GM18511 (cell line): ENCODE results near the gene ACTN4.

Experiments
- ATAC-seq: cut with Tn5 transposase; IDR thresholded peaks from one replicate; pipeline ENCODE4 v1.9.1; 2021; ENCODE audit warnings: mild to moderate bottlenecking, moderate library complexity; ENCODE audit not compliant: unreplicated experiment

ACTN4 gene

GRCh38 chr19:38660724-38661123 lies 13.3 kb downstream of the ACTN4 start:
- no peak for ATAC-seq

- ATAC-seq, result no peak
These were observed 13.7 kb downstream of the ACTN4 start for GRCh38 chr19:38661136-38661535.

GRCh38 chr19:38661996-38662395 lies 14.5 kb downstream of the ACTN4 start:
- ATAC-seq, result no peak

- no peak for ATAC-seq
These were observed 15.2 kb downstream of the ACTN4 start for GRCh38 chr19:38662537-38663155.

GRCh38 chr19:38663156-38663651 lies 15.8 kb downstream of the ACTN4 start:
- no peak for ATAC-seq

GRCh38 chr19:38663957-38664502 lies 16.6 kb downstream of the ACTN4 start:
- no peak for ATAC-seq

GRCh38 chr19:38664503-38665211 lies 17.2 kb downstream of the ACTN4 start:
- no peak for ATAC-seq

- ATAC-seq, result no peak
These were observed 17.9 kb downstream of the ACTN4 start for GRCh38 chr19:38665219-38665931.

- no peak for ATAC-seq
These were observed 18.7 kb downstream of the ACTN4 start for GRCh38 chr19:38665950-38666662.

GRCh38 chr19:38666663-38667511 lies 19.4 kb downstream of the ACTN4 start:
- no peak for ATAC-seq

GRCh38 chr19:38667661-38668171 lies 20.3 kb downstream of the ACTN4 start:
- ATAC-seq, result no peak

GRCh38 chr19:38669552-38669951 lies 22.1 kb downstream of the ACTN4 start:
- ATAC-seq, result no peak

- ATAC-seq, result no peak
These were observed 23.5 kb downstream of the ACTN4 start for GRCh38 chr19:38670921-38671398.

GRCh38 chr19:38671654-38672053 lies 24.2 kb downstream of the ACTN4 start:
- ATAC-seq, result no peak

GRCh38 chr19:38673030-38673429 lies 25.6 kb downstream of the ACTN4 start:
- no peak for ATAC-seq

GRCh38 chr19:38674388-38675171 lies 27.1 kb downstream of the ACTN4 start:
- ATAC-seq, result no peak

- ATAC-seq, result no peak
These were observed 28.2 kb downstream of the ACTN4 start for GRCh38 chr19:38675611-38676010.

GRCh38 chr19:38676023-38676877 lies 28.8 kb downstream of the ACTN4 start:
- ATAC-seq, result no peak
